Stimulated activated naive B cell treated with anti-CD40 and anti-IgM and Interleukin-4, amounts not matched to agents 10 μg/mL and 1 μg/mL and 100 μg/mL, for 72 hours (primary cell): Measurements from ENCODE around the gene PPFIA4.

Experiments
- ATAC-seq, 2 donors: fragments of 150-1000 bp; cut with Tn5 transposase; replicated peaks; 2 replicates each; pipeline ENCODE4 v1.10.0; 2021; ENCODE audit warnings: moderate library complexity in 1 of 2
- DNase-seq: peaks from one replicate; pipeline ENCODE4 v3.0.0; 2021
- H3K27ac Mint-ChIP-seq: one replicate; pipeline ENCODE4 v1.8.0; 2022; ENCODE audit warnings: mild to moderate bottlenecking, mixed read lengths
- H3K27me3 Mint-ChIP-seq, 2 donors: one replicate each; pipeline ENCODE4 v1.8.0; 2022; ENCODE audit warnings: mixed read lengths in 2 of 2
- H3K36me3 Mint-ChIP-seq, 2 donors: one replicate each; pipeline ENCODE4 v1.8.0; 2022; ENCODE audit warnings: mixed read lengths in 2 of 2, mild to moderate bottlenecking in 1 of 2
- H3K4me1 Mint-ChIP-seq, 2 donors: one replicate each; pipeline ENCODE4 v1.8.0; 2022; ENCODE audit warnings: mixed read lengths in 2 of 2, mild to moderate bottlenecking in 1 of 2
- H3K4me3 Mint-ChIP-seq, 2 donors: one replicate each; pipeline ENCODE4 v1.8.0; 2022; ENCODE audit warnings: mild to moderate bottlenecking in 2 of 2, mixed read lengths in 2 of 2, moderate library complexity in 1 of 2
- H3K9me3 Mint-ChIP-seq, 2 donors: one replicate each; pipeline ENCODE4 v1.8.0; 2022; ENCODE audit warnings: mixed read lengths in 2 of 2, mild to moderate bottlenecking in 1 of 2

The PPFIA4 gene

GRCh38 chr1:203127666-203128430, 101.6 kb downstream of the PPFIA4 start, which contains the start of gene ADORA1:
TSS of gene ADORA1 (plus strand) at chr1:203127726. CDS start at chr1:203128842, 1,116 bp downstream.
- Mint-ChIP-seq H3K4me3 (peak within 1 kb of the TSS; percentile 57 to 72), H3K36me3 (no peaks in the 10 kb centered on the region), H3K27me3 (peaks cover 53 to 71% of the 10 kb centered on the region in 2 donors), H3K9me3 (no peaks in the 10 kb centered on the region), H3K4me1 (peaks cover 14 to 28% of the 10 kb centered on the region in 2 donors), H3K27ac (no peak within 1 kb of the TSS)
- peak; percentile 76 to 79 for ATAC-seq
- no peak for DNase-seq

- H3K9me3 Mint-ChIP-seq: no peaks in the 10 kb centered on the region
- ATAC-seq (no peak), DNase-seq (no peak)
- no peak overlapping the region for H3K4me3 Mint-ChIP-seq
- no peak overlapping the region for H3K27ac Mint-ChIP-seq
- peaks cover 14 to 28% of the 10 kb centered on the region in 2 donors for H3K4me1 Mint-ChIP-seq
- peaks cover 53 to 70% of the 10 kb centered on the region in 2 donors for H3K27me3 Mint-ChIP-seq
- H3K36me3 Mint-ChIP-seq: no peaks in the 10 kb centered on the region
These were observed 102.1 kb downstream of the PPFIA4 start for GRCh38 chr1:203128431-203128715.
